HepG2 (cell line): ENCODE measurements around the gene FRRS1. TPM values are rescaled to one million over a fixed set of nuclear protein-coding genes. Genes with fewer than 3 reads are reported as not detected.
"Not testable (repeated sequence)": the region's sequence is repeated elsewhere in the genome, so short reads cannot be mapped to it uniquely, and the experiment has no call there.

Experiments
- AHDC1 ChIP-seq: sonication (generic); formaldehyde crosslinking; IDR thresholded peaks from 2 replicates; pipeline ENCODE4 v1.5.1; 2020; ENCODE audit warnings: mild to moderate bottlenecking, missing genetic modification reagents, borderline replicate concordance
- ATF1 ChIP-seq: IDR thresholded peaks from 2 replicates; pipeline ENCODE4 v1.6.1; 2016; ENCODE audit warnings: mild to moderate bottlenecking, control low read depth
- BHLHE40 ChIP-seq: IDR thresholded peaks from 2 replicates; pipeline ENCODE4 v1.6.1; 2011; ENCODE audit warnings: low read length, improper control_type of control experiment
- CHD4 ChIP-seq: fragments of 200-600 bp; sonication (generic); IDR thresholded peaks from 2 replicates; pipeline ENCODE4 v1.7.0; 2017; ENCODE audit warnings: mild to moderate bottlenecking, low read length, borderline replicate concordance
- FOXP1 ChIP-seq, 2 experiments: fragments of 450-650 bp in 1 of 2; IDR thresholded peaks; 2 replicates each; pipeline ENCODE4 v1.6.1; 2017 to 2018; ENCODE audit warnings: antibody characterized with exemption in 1 of 2
- FOXP4 ChIP-seq: sonication (generic); formaldehyde crosslinking; IDR thresholded peaks from 2 replicates; pipeline ENCODE4 v1.4.0; 2020; ENCODE audit warnings: missing genetic modification reagents
- HNF1B ChIP-seq: sonication (generic); formaldehyde crosslinking; IDR thresholded peaks from 2 replicates; pipeline ENCODE4 v1.5.1; 2020; ENCODE audit warnings: mild to moderate bottlenecking, moderate library complexity, missing genetic modification reagents
- HNF4G ChIP-seq, 2 experiments: sonication (generic) in 1 of 2; formaldehyde crosslinking in 1 of 2; IDR thresholded peaks; 2 replicates each; pipeline versions ENCODE4 v1.4.0 to v1.6.1; 2011 to 2020; ENCODE audit warnings: borderline replicate concordance in 2 of 2, low read depth in 2 of 2, mild to moderate bottlenecking in 2 of 2, low read length in 1 of 2, missing genetic modification reagents in 1 of 2, moderate library complexity in 1 of 2
- HOXA3 ChIP-seq: sonication (generic); formaldehyde crosslinking; IDR thresholded peaks from 2 replicates; pipeline ENCODE4 v1.5.0; 2020; ENCODE audit warnings: missing genetic modification reagents
- KAT8 ChIP-seq: IDR thresholded peaks from 2 replicates; pipeline ENCODE4 v1.6.1; 2016; ENCODE audit warnings: missing genetic modification reagents, missing compliant biosample characterization
- MIXL1 ChIP-seq: IDR thresholded peaks from 2 replicates; pipeline ENCODE4 v1.6.1; 2016
- NCOR1 ChIP-seq: fragments of 200-600 bp; sonication (generic); IDR thresholded peaks from 2 replicates; pipeline ENCODE4 v1.7.0; 2017; ENCODE audit warnings: antibody characterized with exemption, low read length, borderline replicate concordance
- POGZ ChIP-seq: sonication (generic); formaldehyde crosslinking; IDR thresholded peaks from 2 replicates; pipeline ENCODE4 v1.4.0; 2020; ENCODE audit warnings: mild to moderate bottlenecking, missing genetic modification reagents
- RXRB ChIP-seq: IDR thresholded peaks from 2 replicates; pipeline ENCODE4 v1.6.1; 2016; ENCODE audit warnings: borderline replicate concordance, missing genetic modification reagents, missing compliant biosample characterization
- TARDBP ChIP-seq: sonication (generic); formaldehyde crosslinking; IDR thresholded peaks from 2 replicates; pipeline ENCODE4 v1.8.0; 2022; ENCODE audit warnings: mild to moderate bottlenecking, missing genetic modification reagents
- TEAD3 ChIP-seq: optimal IDR thresholded peaks from 2 replicates; pipeline ENCODE3; 2016; ENCODE audit warnings: borderline replicate concordance
- ZKSCAN8 ChIP-seq: IDR thresholded peaks from 2 replicates; pipeline ENCODE4 v1.6.1; 2016; ENCODE audit warnings: borderline replicate concordance, missing genetic modification reagents, missing compliant biosample characterization
- ZNF746 ChIP-seq: sonication (generic); formaldehyde crosslinking; IDR thresholded peaks from 2 replicates; pipeline ENCODE4 v1.8.0; 2022; ENCODE audit warnings: mild to moderate bottlenecking, missing genetic modification reagents
- ZNF772 ChIP-seq: sonication (generic); formaldehyde crosslinking; IDR thresholded peaks from 2 replicates; pipeline ENCODE4 v1.5.0; 2020; ENCODE audit warnings: mild to moderate bottlenecking, missing genetic modification reagents
- polyA plus RNA-seq, 8 experiments: library from polyadenylated mRNA; depleted of rRNA in 3 of 8; stranded (reverse) in 7 of 8; unstranded in 1 of 8; fragments of >200 nt; fragmentation: Illumina TruSeq in 4 of 8; extraction: Trizol in 4 of 8; gene quantifications; 2 replicates each; pipeline versions ENCODE4 v1.2.1 to v1.2.3, GENCODE V29; 2011 to 2016; ENCODE audit warnings: low read depth in 4 of 8, missing spikeins in 1 of 8, mixed read lengths in 1 of 8; ENCODE audit not compliant: insufficient read depth in 1 of 8
- total RNA-seq, 5 experiments: library from RNA; depleted of rRNA; stranded (reverse); fragments of >200 nt; fragmentation: Illumina TruSeq; extraction: Trizol; gene quantifications; 2 replicates each; pipeline ENCODE4 v1.2.3, GENCODE V29; 2016; ENCODE audit warnings: low read depth in 1 of 5

The FRRS1 gene
- total and polyA plus RNA-seq, 2 of the 13 experiments (the other 11 are each of a cell fraction or from before 2014, with no cell fraction given): 22.6 to 23.4 TPM

GRCh38 chr1:99758686-99759517 lies 7.5 kb downstream of the FRRS1 start (continued):
- TF ChIP-seq CHD4: peak; percentile 44; the same call in 1 of the 2 replicates
- peak; percentile 65; the same call in 1 of the 2 replicates for TF ChIP-seq RXRB
- 0 out of 2 replicates have a peak, but pooled peaks have one; percentile 24 for TF ChIP-seq ZNF772 (CRISPR knock-in tag)
- TF ChIP-seq HOXA3: 0 out of 2 replicates have a peak, but pooled peaks have one; percentile 29
- peak; percentile 34; the same call in 1 of the 2 replicates for TF ChIP-seq ZNF746
- 0 out of 2 replicates have a peak, but pooled peaks have one; percentile 12 for TF ChIP-seq ZKSCAN8
- peak; percentile 12 for TF ChIP-seq TEAD3
- TF ChIP-seq MIXL1: peak; percentile 68; the same call in 1 of the 2 replicates
- 0 out of 2 replicates have a peak, but pooled peaks have one; percentile 23 for TF ChIP-seq ATF1
- peak; percentile 48; the same call in 1 of the 2 replicates for TF ChIP-seq TARDBP (CRISPR knock-in tag)
- 0 out of 2 replicates have a peak, but pooled peaks have one; percentile 14 for TF ChIP-seq HNF1B (CRISPR knock-in tag)
- 0 out of 2 replicates have a peak, but pooled peaks have one; percentile 39 for TF ChIP-seq POGZ (CRISPR knock-in tag)
- TF ChIP-seq HNF4G (IDR thresholded peaks at IDR 0.05; ENCODE audit: borderline replicate concordance, low read depth, low read length); FOXP1 (IDR thresholded peaks at IDR 0.05): not testable (repeated sequence)
- peak; percentile 68; the same call in 1 of the 2 replicates for TF ChIP-seq HNF4G (CRISPR knock-in tag; IDR thresholded peaks at IDR 0.05; ENCODE audit: borderline replicate concordance, low read depth)
- TF ChIP-seq FOXP1 (CRISPR knock-in tag; IDR thresholded peaks at IDR 0.05): peak; percentile 73
- TF ChIP-seq NCOR1: peak; percentile 90
- peak; percentile 83; the same call in 1 of the 2 replicates for TF ChIP-seq FOXP4 (CRISPR knock-in tag)
- TF ChIP-seq KAT8 (CRISPR knock-in tag): 0 out of 2 replicates have a peak, but pooled peaks have one; percentile 20
- 0 out of 2 replicates have a peak, but pooled peaks have one; percentile 28 for TF ChIP-seq BHLHE40
- peak; percentile 80; the same call in 1 of the 2 replicates for TF ChIP-seq AHDC1 (CRISPR knock-in tag)
